GM12892 (cell line): ENCODE results near the gene HIRIP3.
A peak's percentile ranks its signal among the peaks of the same experiment; 100 is the strongest.
"Not testable (repeated sequence)": the region's sequence is repeated elsewhere in the genome, so short reads cannot be mapped to it uniquely, and the experiment has no call there.

Experiments used
- DNase-seq: peaks from one replicate; pipeline ENCODE4 v3.0.0; 2011; ENCODE audit not compliant: insufficient read length
- FAIRE-seq: peaks from 2 replicates; lab custom pipeline; 2011; peaks lifted over from hg19 to GRCh38; lab: Jason Lieb, UNC
- POLR2A ChIP-seq: IDR thresholded peaks from 2 replicates; pipeline ENCODE4 v1.6.1; 2011; ENCODE audit warnings: low read depth, low read length, control low read depth
- POLR2AphosphoS5 ChIP-seq: IDR thresholded peaks from 2 replicates; pipeline ENCODE4 v1.6.1; 2011; ENCODE audit warnings: low read depth, low read length, control low read depth
- TAF1 ChIP-seq: IDR thresholded peaks from 2 replicates; pipeline ENCODE4 v1.6.1; 2011; ENCODE audit warnings: low read depth, mild to moderate bottlenecking, control low read depth, low read length, borderline replicate concordance

The HIRIP3 gene

GRCh38 chr16:29974291-29975133 lies 20.9 kb downstream of the HIRIP3 start:
- FAIRE-seq (no peak), DNase-seq (no peak)
- TF ChIP-seq POLR2A: no peak
- TF ChIP-seq POLR2AphosphoS5: no peak
- TF ChIP-seq TAF1: no peak

- TF ChIP-seq TAF1: no peak
- peak; percentile 84 for TF ChIP-seq POLR2A
- peak; percentile 81 for TF ChIP-seq POLR2AphosphoS5
- DNase-seq (peak; percentile 99), FAIRE-seq (peak; percentile 92)
These were observed 21.8 kb downstream of the HIRIP3 start, which contains the start of gene TAOK2 for GRCh38 chr16:29973384-29974246. Gene TAOK2, plus strand, starts transcription at chr16:29973868. Its CDS starts 3,905 bp downstream, at chr16:29977773.

GRCh38 chr16:29972992-29973383 lies 22.4 kb downstream of the HIRIP3 start:
- TF ChIP-seq TAF1 (no peak), POLR2A (no peak), POLR2AphosphoS5 (no peak)
- FAIRE-seq (no peak), DNase-seq (no peak)

GRCh38 chr16:29972500-29972899 lies 22.9 kb downstream of the HIRIP3 start:
- FAIRE-seq (no peak), DNase-seq (no peak)
- TF ChIP-seq TAF1 (no peak), POLR2AphosphoS5 (no peak), POLR2A (no peak)

GRCh38 chr16:29971304-29971703 lies 24.1 kb downstream of the HIRIP3 start:
- FAIRE-seq: no peak
- no peak for DNase-seq
- TF ChIP-seq POLR2AphosphoS5: no peak
- TF ChIP-seq POLR2A: no peak
- TF ChIP-seq TAF1: no peak

- DNase-seq (no peak), FAIRE-seq (no peak)
- TF ChIP-seq POLR2AphosphoS5 (no peak), POLR2A (no peak), TAF1 (no peak)
These were observed 27.2 kb downstream of the HIRIP3 start for GRCh38 chr16:29968205-29968604.

GRCh38 chr16:29963021-29963743 lies 32.2 kb downstream of the HIRIP3 start:
- TF ChIP-seq POLR2AphosphoS5 (no peak), TAF1 (no peak), POLR2A (no peak)
- FAIRE-seq (no peak), DNase-seq (no peak)

GRCh38 chr16:29962344-29962994 lies 32.9 kb downstream of the HIRIP3 start:
- FAIRE-seq (no peak), DNase-seq (no peak)
- TF ChIP-seq POLR2AphosphoS5 (no peak), TAF1 (no peak), POLR2A (no peak)

- TF ChIP-seq POLR2A: peak; percentile 73; the same call in 1 of the 2 replicates
- TF ChIP-seq POLR2AphosphoS5: peak; percentile 52; the same call in 1 of the 2 replicates
- 0 out of 2 replicates have a peak, but pooled peaks have one; percentile 52 for TF ChIP-seq TAF1
- FAIRE-seq (peak; percentile 92), DNase-seq (peak; percentile 98)
These were observed 33.7 kb downstream of the HIRIP3 start, which contains the start of gene TMEM219 for GRCh38 chr16:29961479-29962343. Gene TMEM219, plus strand, starts transcription at chr16:29962079. Its CDS starts 1,065 bp downstream, at chr16:29963144.

GRCh38 chr16:29961127-29961478 lies 34.3 kb downstream of the HIRIP3 start:
- no peak for TF ChIP-seq TAF1
- TF ChIP-seq POLR2AphosphoS5: no peak
- no peak for TF ChIP-seq POLR2A
- FAIRE-seq (no peak), DNase-seq (no peak)

- not testable (repeated sequence) for DNase-seq, FAIRE-seq
These were observed 35.6 kb downstream of the HIRIP3 start for GRCh38 chr16:29959821-29960220.
